ENCODE results near the gene SUFU.

- TF ChIP-seq CTCF (IDR thresholded peaks at IDR 0.05) (no peak), SP1 (CRISPR knock-in tag; conservative IDR thresholded peaks at IDR 0.05) (no peak), PRDM15 (CRISPR knock-in tag; IDR thresholded peaks at IDR 0.05) (no peak), ARID4B (CRISPR knock-in tag; IDR thresholded peaks at IDR 0.05; ENCODE audit: borderline replicate concordance) (no peak), ZNF121 (CRISPR knock-in tag; IDR thresholded peaks at IDR 0.05) (no peak), USF2 (CRISPR knock-in tag; IDR thresholded peaks at IDR 0.05) (no peak), TCF7 (CRISPR knock-in tag; IDR thresholded peaks at IDR 0.05; ENCODE audit: low read depth) (no peak)
Measured at GRCh38 chr10:102652170-102652916, 148.6 kb downstream of the SUFU start.
